Loucy (cell line): ENCODE measurements around the gene RBM15B.

Experiments
- H2AFZ ChIP-seq: fragments of 200-600 bp; sonication (generic); 2 replicates; pipeline ENCODE4 v1.6.0; 2016; ENCODE audit warnings: antibody characterized with exemption, mild to moderate bottlenecking, low read length, moderate library complexity
- H3F3A ChIP-seq: fragments of 200-600 bp; 2 replicates; pipeline ENCODE4 v1.6.0; 2016; ENCODE audit warnings: antibody characterized with exemption, low read depth, mild to moderate bottlenecking
- H3K27me3 ChIP-seq: fragments of 200-600 bp; sonication (generic); 2 replicates; pipeline ENCODE4 v1.6.1; 2014; ENCODE audit warnings: low read length, mild to moderate bottlenecking; ENCODE audit not compliant: insufficient read depth, poor library complexity, severe bottlenecking
- H3K36me3 ChIP-seq: fragments of 200-600 bp; sonication (generic); 2 replicates; pipeline ENCODE4 v1.6.1; 2016; ENCODE audit warnings: low read length; ENCODE audit not compliant: insufficient read depth
- H3K4me1 ChIP-seq: fragments of 200-600 bp; sonication (generic); 2 replicates; pipeline ENCODE4 v1.5.1; 2014; ENCODE audit warnings: low read length, mild to moderate bottlenecking; ENCODE audit not compliant: insufficient read depth, poor library complexity, severe bottlenecking
- H3K4me2 ChIP-seq: fragments of 200-600 bp; sonication (generic); 2 replicates; pipeline ENCODE4 v1.6.0; 2014; ENCODE audit warnings: antibody characterized with exemption, low read length, low read depth, mild to moderate bottlenecking; ENCODE audit not compliant: poor library complexity, severe bottlenecking
- H3K4me3 ChIP-seq: fragments of 200-600 bp; sonication (generic); 2 replicates; pipeline ENCODE4 v1.5.1; 2014; ENCODE audit warnings: low read length, mild to moderate bottlenecking, mixed read lengths; ENCODE audit not compliant: poor library complexity, severe bottlenecking
- H3K79me2 ChIP-seq: fragments of 200-600 bp; sonication (generic); 2 replicates; pipeline ENCODE4 v1.6.1; 2014; ENCODE audit warnings: low read length; ENCODE audit not compliant: insufficient read depth
- H3K9ac ChIP-seq: fragments of 200-600 bp; sonication (generic); 2 replicates; pipeline ENCODE4 v1.6.0; 2014; ENCODE audit warnings: mild to moderate bottlenecking, low read depth, low read length, moderate library complexity; ENCODE audit not compliant: poor library complexity, severe bottlenecking
- H3K9me2 ChIP-seq: fragments of 200-600 bp; sonication (generic); replicated peaks from 2 replicates; pipeline ENCODE4 v1.6.1; 2016; ENCODE audit warnings: low read depth, low read length, mixed read lengths
- H3K9me3 ChIP-seq: fragments of 200-600 bp; sonication (generic); 2 replicates; pipeline ENCODE4 v1.6.1; 2014; ENCODE audit warnings: mild to moderate bottlenecking, antibody characterized with exemption, low read length, low read depth; ENCODE audit not compliant: insufficient read depth
- H4K20me1 ChIP-seq: fragments of 200-600 bp; sonication (generic); 2 replicates; pipeline ENCODE4 v1.6.0; 2014; ENCODE audit warnings: antibody characterized with exemption, low read length, mild to moderate bottlenecking; ENCODE audit not compliant: insufficient read depth, poor library complexity, severe bottlenecking
- EZH2phosphoT487 ChIP-seq: fragments of 200-600 bp; IDR thresholded peaks from 2 replicates; pipeline ENCODE4 v1.6.1; 2018; ENCODE audit warnings: antibody characterized with exemption, mild to moderate bottlenecking, moderate library complexity, borderline replicate concordance
- TF ChIP-seq, protein P1 (sequence below): fragments of 200-600 bp; sonication (generic); conservative IDR thresholded peaks from 2 replicates; pipeline ENCODE4 v1.5.1; 2014; ENCODE audit warnings: mild to moderate bottlenecking, antibody characterized with exemption, low read length

RBM15B gene

DNA sequence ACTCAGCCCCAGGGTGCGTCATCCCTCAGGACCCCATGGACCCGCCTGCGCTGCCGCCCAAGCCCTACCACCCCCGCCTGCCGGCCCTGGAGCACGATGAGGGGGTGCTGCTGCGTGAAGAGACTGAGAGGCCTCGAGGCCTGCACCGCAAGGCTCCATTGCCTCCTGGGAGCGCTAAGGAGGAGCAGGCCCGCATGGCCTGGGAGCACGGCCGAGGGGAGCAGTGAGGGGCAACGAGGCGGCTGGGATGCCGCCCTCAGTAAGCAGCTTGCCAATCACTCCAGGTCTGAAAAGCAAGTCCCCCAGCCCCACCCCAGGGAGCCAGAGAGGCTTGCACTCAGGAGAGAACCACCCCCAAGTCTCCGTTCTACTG, 9.8 kb upstream of the RBM15B start:
- no peak for TF ChIP-seq EZH2phosphoT487
- TF ChIP-seq, protein P1, sequence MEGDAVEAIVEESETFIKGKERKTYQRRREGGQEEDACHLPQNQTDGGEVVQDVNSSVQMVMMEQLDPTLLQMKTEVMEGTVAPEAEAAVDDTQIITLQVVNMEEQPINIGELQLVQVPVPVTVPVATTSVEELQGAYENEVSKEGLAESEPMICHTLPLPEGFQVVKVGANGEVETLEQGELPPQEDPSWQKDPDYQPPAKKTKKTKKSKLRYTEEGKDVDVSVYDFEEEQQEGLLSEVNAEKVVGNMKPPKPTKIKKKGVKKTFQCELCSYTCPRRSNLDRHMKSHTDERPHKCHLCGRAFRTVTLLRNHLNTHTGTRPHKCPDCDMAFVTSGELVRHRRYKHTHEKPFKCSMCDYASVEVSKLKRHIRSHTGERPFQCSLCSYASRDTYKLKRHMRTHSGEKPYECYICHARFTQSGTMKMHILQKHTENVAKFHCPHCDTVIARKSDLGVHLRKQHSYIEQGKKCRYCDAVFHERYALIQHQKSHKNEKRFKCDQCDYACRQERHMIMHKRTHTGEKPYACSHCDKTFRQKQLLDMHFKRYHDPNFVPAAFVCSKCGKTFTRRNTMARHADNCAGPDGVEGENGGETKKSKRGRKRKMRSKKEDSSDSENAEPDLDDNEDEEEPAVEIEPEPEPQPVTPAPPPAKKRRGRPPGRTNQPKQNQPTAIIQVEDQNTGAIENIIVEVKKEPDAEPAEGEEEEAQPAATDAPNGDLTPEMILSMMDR: no peak
- no peaks in the 10 kb centered on the region for H3K27me3 ChIP-seq
- no peaks in the 10 kb centered on the region for H3K9me2 ChIP-seq
- no peaks in the 10 kb centered on the region for H3K9me3 ChIP-seq
- peaks cover 26% of the 10 kb centered on the region for H3K4me1 ChIP-seq
- H3K79me2 ChIP-seq: peaks cover 31% of the 10 kb centered on the region
- H3K36me3 ChIP-seq: no peaks in the 10 kb centered on the region
- no peak overlapping the region for H2AFZ ChIP-seq
- peaks cover 8% of the 10 kb centered on the region for H4K20me1 ChIP-seq
- no peak overlapping the region for H3K4me3 ChIP-seq
- no peaks in the 10 kb centered on the region for H3F3A ChIP-seq
- no peak overlapping the region for H3K4me2 ChIP-seq
- no peak overlapping the region for H3K9ac ChIP-seq

DNA sequence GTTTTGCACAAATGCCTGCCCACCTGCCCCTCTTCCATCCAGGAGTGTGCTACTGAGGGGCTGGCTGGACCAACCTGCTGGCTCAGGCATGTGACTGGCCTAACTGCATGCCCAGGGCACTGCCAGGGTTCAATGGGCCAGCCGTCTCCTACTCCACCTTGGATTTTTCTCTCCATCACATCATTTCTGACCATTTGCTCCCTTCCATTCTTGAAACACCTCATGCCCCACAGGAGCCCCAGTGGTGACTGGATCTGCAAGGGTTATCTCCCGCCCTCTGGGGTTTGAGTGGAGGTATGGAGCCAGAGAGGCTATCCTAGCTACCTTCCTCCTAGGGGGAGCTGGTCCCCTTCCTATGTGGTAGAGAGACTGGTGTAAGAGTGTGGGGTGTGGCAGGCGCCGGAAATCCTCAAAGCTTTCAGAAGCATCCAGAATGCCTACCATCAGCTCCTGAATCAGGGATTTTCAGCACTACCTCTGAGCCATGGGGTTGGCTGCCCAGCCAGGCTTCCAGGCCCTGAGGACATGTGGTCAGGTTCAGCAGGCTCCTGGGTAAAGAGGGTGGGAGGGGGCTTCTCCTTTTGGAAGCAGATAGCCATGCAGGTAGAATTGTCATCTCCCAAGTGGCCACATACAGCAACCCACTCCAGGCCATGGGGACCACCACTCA, 8.9 kb upstream of the RBM15B start:
- H3F3A ChIP-seq: no peaks in the 10 kb centered on the region
- no peak overlapping the region for H3K4me3 ChIP-seq
- no peak overlapping the region for H2AFZ ChIP-seq
- H3K9me3 ChIP-seq: no peaks in the 10 kb centered on the region
- H3K4me1 ChIP-seq: peaks cover 34% of the 10 kb centered on the region
- H3K9me2 ChIP-seq: no peaks in the 10 kb centered on the region
- H4K20me1 ChIP-seq: peaks cover 17% of the 10 kb centered on the region
- no peaks in the 10 kb centered on the region for H3K27me3 ChIP-seq
- H3K9ac ChIP-seq: no peak overlapping the region
- peaks cover 40% of the 10 kb centered on the region for H3K79me2 ChIP-seq
- TF ChIP-seq EZH2phosphoT487: no peak
- no peaks in the 10 kb centered on the region for H3K36me3 ChIP-seq
- no peak overlapping the region for H3K4me2 ChIP-seq

DNA sequence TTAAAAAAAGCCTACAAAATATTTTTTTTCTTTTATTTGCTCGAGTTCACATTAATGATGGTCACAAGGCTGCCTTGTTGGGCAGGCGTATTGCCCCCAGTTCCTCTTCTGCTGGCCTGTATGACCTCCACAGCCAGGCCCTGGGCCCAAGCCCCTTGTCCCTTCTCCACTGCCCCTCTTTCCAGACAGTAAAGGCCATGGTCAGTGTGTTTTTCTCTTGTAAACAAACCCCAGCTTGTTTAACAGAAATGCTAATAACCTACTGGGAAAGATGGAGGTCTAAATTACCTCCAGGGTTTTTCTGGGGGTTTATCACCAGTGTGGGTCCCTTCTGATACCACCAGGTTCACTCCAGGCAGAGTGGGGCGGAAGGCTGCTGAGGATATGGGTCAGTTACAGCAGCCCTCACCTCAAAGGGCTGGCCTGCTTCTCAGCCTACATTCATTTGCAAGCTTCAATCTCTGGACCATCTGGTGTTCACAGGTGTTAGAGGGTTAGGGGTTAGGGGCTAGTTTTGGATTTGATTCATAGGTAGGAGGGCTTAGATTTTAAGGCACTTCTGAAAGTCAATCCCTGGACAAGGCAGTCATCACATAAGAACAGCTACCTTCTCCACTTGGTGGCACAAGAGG, 8.0 kb upstream of the RBM15B start:
- peaks cover 43% of the 10 kb centered on the region for H3K4me1 ChIP-seq
- H4K20me1 ChIP-seq: peaks cover 26% of the 10 kb centered on the region
- H3K27me3 ChIP-seq: no peaks in the 10 kb centered on the region
- no peaks in the 10 kb centered on the region for H3K9me2 ChIP-seq
- H3K79me2 ChIP-seq: peaks cover 48% of the 10 kb centered on the region
- H3K4me2 ChIP-seq: peak overlapping the region; percentile 98
- H3K36me3 ChIP-seq: peaks cover 5% of the 10 kb centered on the region; the same call in 1 of the 2 replicates
- H3K9me3 ChIP-seq: no peaks in the 10 kb centered on the region
- peak overlapping the region; percentile 97 for H3K4me3 ChIP-seq
- H3K9ac ChIP-seq: peak overlapping the region; percentile 100
- no peak for TF ChIP-seq EZH2phosphoT487
- TF ChIP-seq, protein P1: no peak
- no peaks in the 10 kb centered on the region for H3F3A ChIP-seq
- no peak overlapping the region for H2AFZ ChIP-seq
